GM23338 (cell line): ENCODE results near the gene THRB. TPM values are rescaled to one million over a fixed set of nuclear protein-coding genes. Genes with fewer than 3 reads are reported as not detected.

Experiments used
- ATAC-seq: fragments of 200-7000 bp; cut with Tn5 transposase; 3 replicates; pipeline ENCODE4 v1.9.1; 2020
- DNase-seq: peaks from one replicate; pipeline ENCODE4 v3.0.0-alpha.2; 2015; ENCODE audit warnings: low spot score
- H2AFZ ChIP-seq: fragments of 200-600 bp; sonication (generic); 2 replicates; pipeline ENCODE4 v1.8.0; 2016; ENCODE audit warnings: antibody characterized with exemption, mild to moderate bottlenecking, moderate library complexity
- H3F3A ChIP-seq: fragments of 200-600 bp; sonication (generic); replicated peaks from 2 replicates; pipeline ENCODE4 v1.8.0; 2017; ENCODE audit warnings: antibody characterized with exemption, mixed run types, low read depth
- H3K27ac ChIP-seq: fragments of 200-600 bp; sonication (generic); 2 replicates; pipeline ENCODE4 v1.6.1; 2016; ENCODE audit warnings: low read depth
- H3K27me3 ChIP-seq: fragments of 200-600 bp; sonication (generic); 2 replicates; pipeline ENCODE4 v1.8.0; 2016; ENCODE audit warnings: mild to moderate bottlenecking, mixed run types, moderate library complexity; ENCODE audit not compliant: insufficient read depth
- H3K36me3 ChIP-seq: fragments of 200-600 bp; sonication (generic); 2 replicates; pipeline ENCODE4 v1.8.0; 2016; ENCODE audit warnings: mild to moderate bottlenecking; ENCODE audit not compliant: insufficient read depth
- H3K4me1 ChIP-seq: fragments of 200-600 bp; sonication (generic); 2 replicates; pipeline ENCODE4 v1.8.0; 2016; ENCODE audit warnings: mild to moderate bottlenecking, moderate library complexity; ENCODE audit not compliant: insufficient read depth
- H3K4me2 ChIP-seq: fragments of 200-600 bp; sonication (generic); 2 replicates; pipeline ENCODE4 v1.7.1; 2017; ENCODE audit warnings: mixed run types
- H3K4me3 ChIP-seq: fragments of 200-600 bp; sonication (generic); 2 replicates; pipeline ENCODE4 v1.6.1; 2016; ENCODE audit warnings: mixed run types
- H3K79me2 ChIP-seq: fragments of 200-600 bp; sonication (generic); replicated peaks from 2 replicates; pipeline ENCODE4 v1.8.0; 2017; ENCODE audit warnings: mild to moderate bottlenecking; ENCODE audit not compliant: insufficient read depth
- H3K9me2 ChIP-seq: fragments of 200-600 bp; sonication (generic); 2 replicates; pipeline ENCODE4 v1.8.0; 2017; ENCODE audit not compliant: insufficient read depth
- H4K20me1 ChIP-seq: fragments of 200-600 bp; sonication (generic); replicated peaks from 2 replicates; pipeline ENCODE4 v1.8.0; 2017; ENCODE audit warnings: mild to moderate bottlenecking; ENCODE audit not compliant: insufficient read depth
- H3K27ac Mint-ChIP-seq: 2 replicates; pipeline ENCODE4 v1.8.0; 2020; ENCODE audit warnings: inconsistent platforms, mild to moderate bottlenecking, moderate library complexity, mixed read lengths
- H3K27me3 Mint-ChIP-seq: 3 replicates; pipeline ENCODE4 v1.8.0; 2022; ENCODE audit warnings: low read depth, mild to moderate bottlenecking, moderate library complexity, mixed read lengths, inconsistent platforms; ENCODE audit not compliant: insufficient read depth, poor library complexity
- H3K36me3 Mint-ChIP-seq: 3 replicates; pipeline ENCODE4 v1.8.0; 2021; ENCODE audit warnings: low read depth, mild to moderate bottlenecking, inconsistent platforms, moderate library complexity, mixed read lengths
- H3K4me1 Mint-ChIP-seq: 3 replicates; pipeline ENCODE4 v1.8.0; 2020; ENCODE audit warnings: mild to moderate bottlenecking, inconsistent platforms, mixed read lengths
- H3K4me3 Mint-ChIP-seq: 3 replicates; pipeline ENCODE4 v1.8.0; 2021; ENCODE audit warnings: moderate library complexity, mild to moderate bottlenecking, inconsistent platforms, mixed read lengths
- H3K9me3 Mint-ChIP-seq: 3 replicates; pipeline ENCODE4 v1.8.0; 2020; ENCODE audit warnings: moderate library complexity, mild to moderate bottlenecking, inconsistent platforms, mixed read lengths
- EZH2 ChIP-seq: fragments of 200-600 bp; sonication (generic); IDR thresholded peaks from one replicate; pipeline ENCODE4 v1.8.0; 2017; ENCODE audit warnings: antibody characterized with exemption, mild to moderate bottlenecking, low read depth; ENCODE audit not compliant: unreplicated experiment
- EZH2phosphoT487 ChIP-seq: fragments of 200-600 bp; sonication (generic); IDR thresholded peaks from one replicate; pipeline ENCODE4 v1.8.1; 2018; ENCODE audit warnings: antibody characterized with exemption; ENCODE audit not compliant: unreplicated experiment
- JUNB ChIP-seq: IDR thresholded peaks from one replicate; pipeline ENCODE4 v1.6.1; 2016; ENCODE audit warnings: antibody characterized with exemption; ENCODE audit not compliant: unreplicated experiment
- NANOG ChIP-seq: IDR thresholded peaks from 2 replicates; pipeline ENCODE4 v1.6.1; 2016; ENCODE audit warnings: antibody characterized with exemption, borderline replicate concordance
- POLR2AphosphoS5 ChIP-seq: IDR thresholded peaks from 2 replicates; pipeline ENCODE4 v1.6.1; 2016; ENCODE audit warnings: antibody characterized with exemption, low read depth
- ZNF331 ChIP-seq: fragments of 250-450 bp; sonication (Bioruptor Pico); IDR thresholded peaks from 2 replicates; pipeline ENCODE4 v1.5.0; 2020; ENCODE audit warnings: low read depth, mild to moderate bottlenecking, moderate library complexity
- polyA plus RNA-seq: library from polyadenylated mRNA; unstranded; fragments of >200 nt; fragmentation: Nextera tagmentation; extraction: Ambion mirVana; gene quantifications from 2 replicates; pipeline ENCODE4 v1.2.1, GENCODE V29; 2016
- total RNA-seq: library from RNA; depleted of rRNA; stranded (reverse); fragments of >200 nt; shearing (Covaris generic); gene quantifications from 2 replicates; pipeline ENCODE4 v1.2.3, GENCODE V29; 2014
- TF ChIP-seq, protein P1 (sequence below), 2 experiments: fragments of 200-600 bp in 1 of 2; sonication (generic) in 1 of 2; conservative IDR thresholded peaks; 2 replicates each; pipeline versions ENCODE4 v1.5.1 to v1.6.1; 2016 to 2017; ENCODE audit warnings: antibody characterized with exemption in 2 of 2, low read depth in 2 of 2, mild to moderate bottlenecking in 2 of 2, moderate library complexity in 1 of 2
- TF ChIP-seq, protein P2 (sequence below): IDR thresholded peaks from one replicate; pipeline ENCODE4 v1.6.1; 2018; ENCODE audit warnings: antibody characterized with exemption; ENCODE audit not compliant: unreplicated experiment
- TF ChIP-seq, protein P3 (sequence below): fragments of 250-450 bp; sonication (Bioruptor Pico); IDR thresholded peaks from 2 replicates; pipeline ENCODE4 v1.5.0; 2020; ENCODE audit warnings: mild to moderate bottlenecking, moderate library complexity

Gene THRB
- total and polyA plus RNA-seq, 2 experiments from 2014 or later: 1.7 to 3.2 TPM

DNA sequence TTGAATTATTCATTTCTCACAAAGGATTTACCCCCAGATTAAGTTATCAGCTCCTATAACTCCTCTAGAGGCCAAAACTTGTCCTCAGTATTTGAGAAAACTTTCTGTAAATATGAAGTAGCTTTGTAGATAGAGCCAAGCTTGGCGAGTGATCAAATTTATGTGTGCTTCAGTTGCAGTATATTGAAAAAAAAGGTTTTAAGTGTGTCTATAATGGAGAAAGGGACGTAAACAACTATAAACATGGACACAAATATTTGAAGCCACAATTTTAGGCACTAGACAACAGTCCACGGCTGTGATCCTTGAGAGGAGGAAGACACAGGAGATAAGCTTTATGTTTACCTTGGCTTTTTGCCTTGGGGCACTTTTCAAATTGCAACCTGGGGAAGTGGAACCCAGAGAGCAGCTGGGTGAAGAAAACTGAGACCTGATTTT, 118.7 kb downstream of the THRB start:
- H3K4me1 Mint-ChIP-seq: 0 out of 3 replicates have a peak, but pooled peaks cover 3% of the 10 kb centered on the region
- Histone ChIP-seq H3K4me3 (no peak overlapping the region), H3K79me2 (no peaks in the 10 kb centered on the region), H4K20me1 (no peaks in the 10 kb centered on the region), H2AFZ (no peak overlapping the region), H3K27me3 (no peaks in the 10 kb centered on the region), H3K9me2 (no peaks in the 10 kb centered on the region; the same call in 1 of the 2 replicates), H3K4me2 (no peak overlapping the region), H3K36me3 (no peaks in the 10 kb centered on the region), H3K27ac (no peak overlapping the region), H3K4me1 (no peaks in the 10 kb centered on the region), H3F3A (no peaks in the 10 kb centered on the region)
- TF ChIP-seq, protein P1, sequence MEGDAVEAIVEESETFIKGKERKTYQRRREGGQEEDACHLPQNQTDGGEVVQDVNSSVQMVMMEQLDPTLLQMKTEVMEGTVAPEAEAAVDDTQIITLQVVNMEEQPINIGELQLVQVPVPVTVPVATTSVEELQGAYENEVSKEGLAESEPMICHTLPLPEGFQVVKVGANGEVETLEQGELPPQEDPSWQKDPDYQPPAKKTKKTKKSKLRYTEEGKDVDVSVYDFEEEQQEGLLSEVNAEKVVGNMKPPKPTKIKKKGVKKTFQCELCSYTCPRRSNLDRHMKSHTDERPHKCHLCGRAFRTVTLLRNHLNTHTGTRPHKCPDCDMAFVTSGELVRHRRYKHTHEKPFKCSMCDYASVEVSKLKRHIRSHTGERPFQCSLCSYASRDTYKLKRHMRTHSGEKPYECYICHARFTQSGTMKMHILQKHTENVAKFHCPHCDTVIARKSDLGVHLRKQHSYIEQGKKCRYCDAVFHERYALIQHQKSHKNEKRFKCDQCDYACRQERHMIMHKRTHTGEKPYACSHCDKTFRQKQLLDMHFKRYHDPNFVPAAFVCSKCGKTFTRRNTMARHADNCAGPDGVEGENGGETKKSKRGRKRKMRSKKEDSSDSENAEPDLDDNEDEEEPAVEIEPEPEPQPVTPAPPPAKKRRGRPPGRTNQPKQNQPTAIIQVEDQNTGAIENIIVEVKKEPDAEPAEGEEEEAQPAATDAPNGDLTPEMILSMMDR (conservative IDR thresholded peaks at IDR 0.05; ENCODE audit: low read depth in 2 of 2): no peak
- TF ChIP-seq EZH2phosphoT487 (no peak), JUNB (no peak), ZNF331 (CRISPR knock-in tag) (no peak), POLR2AphosphoS5 (no peak), EZH2 (no peak), NANOG (no peak)
- TF ChIP-seq, protein P2, sequence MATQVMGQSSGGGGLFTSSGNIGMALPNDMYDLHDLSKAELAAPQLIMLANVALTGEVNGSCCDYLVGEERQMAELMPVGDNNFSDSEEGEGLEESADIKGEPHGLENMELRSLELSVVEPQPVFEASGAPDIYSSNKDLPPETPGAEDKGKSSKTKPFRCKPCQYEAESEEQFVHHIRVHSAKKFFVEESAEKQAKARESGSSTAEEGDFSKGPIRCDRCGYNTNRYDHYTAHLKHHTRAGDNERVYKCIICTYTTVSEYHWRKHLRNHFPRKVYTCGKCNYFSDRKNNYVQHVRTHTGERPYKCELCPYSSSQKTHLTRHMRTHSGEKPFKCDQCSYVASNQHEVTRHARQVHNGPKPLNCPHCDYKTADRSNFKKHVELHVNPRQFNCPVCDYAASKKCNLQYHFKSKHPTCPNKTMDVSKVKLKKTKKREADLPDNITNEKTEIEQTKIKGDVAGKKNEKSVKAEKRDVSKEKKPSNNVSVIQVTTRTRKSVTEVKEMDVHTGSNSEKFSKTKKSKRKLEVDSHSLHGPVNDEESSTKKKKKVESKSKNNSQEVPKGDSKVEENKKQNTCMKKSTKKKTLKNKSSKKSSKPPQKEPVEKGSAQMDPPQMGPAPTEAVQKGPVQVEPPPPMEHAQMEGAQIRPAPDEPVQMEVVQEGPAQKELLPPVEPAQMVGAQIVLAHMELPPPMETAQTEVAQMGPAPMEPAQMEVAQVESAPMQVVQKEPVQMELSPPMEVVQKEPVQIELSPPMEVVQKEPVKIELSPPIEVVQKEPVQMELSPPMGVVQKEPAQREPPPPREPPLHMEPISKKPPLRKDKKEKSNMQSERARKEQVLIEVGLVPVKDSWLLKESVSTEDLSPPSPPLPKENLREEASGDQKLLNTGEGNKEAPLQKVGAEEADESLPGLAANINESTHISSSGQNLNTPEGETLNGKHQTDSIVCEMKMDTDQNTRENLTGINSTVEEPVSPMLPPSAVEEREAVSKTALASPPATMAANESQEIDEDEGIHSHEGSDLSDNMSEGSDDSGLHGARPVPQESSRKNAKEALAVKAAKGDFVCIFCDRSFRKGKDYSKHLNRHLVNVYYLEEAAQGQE: no peak
- TF ChIP-seq, protein P3, sequence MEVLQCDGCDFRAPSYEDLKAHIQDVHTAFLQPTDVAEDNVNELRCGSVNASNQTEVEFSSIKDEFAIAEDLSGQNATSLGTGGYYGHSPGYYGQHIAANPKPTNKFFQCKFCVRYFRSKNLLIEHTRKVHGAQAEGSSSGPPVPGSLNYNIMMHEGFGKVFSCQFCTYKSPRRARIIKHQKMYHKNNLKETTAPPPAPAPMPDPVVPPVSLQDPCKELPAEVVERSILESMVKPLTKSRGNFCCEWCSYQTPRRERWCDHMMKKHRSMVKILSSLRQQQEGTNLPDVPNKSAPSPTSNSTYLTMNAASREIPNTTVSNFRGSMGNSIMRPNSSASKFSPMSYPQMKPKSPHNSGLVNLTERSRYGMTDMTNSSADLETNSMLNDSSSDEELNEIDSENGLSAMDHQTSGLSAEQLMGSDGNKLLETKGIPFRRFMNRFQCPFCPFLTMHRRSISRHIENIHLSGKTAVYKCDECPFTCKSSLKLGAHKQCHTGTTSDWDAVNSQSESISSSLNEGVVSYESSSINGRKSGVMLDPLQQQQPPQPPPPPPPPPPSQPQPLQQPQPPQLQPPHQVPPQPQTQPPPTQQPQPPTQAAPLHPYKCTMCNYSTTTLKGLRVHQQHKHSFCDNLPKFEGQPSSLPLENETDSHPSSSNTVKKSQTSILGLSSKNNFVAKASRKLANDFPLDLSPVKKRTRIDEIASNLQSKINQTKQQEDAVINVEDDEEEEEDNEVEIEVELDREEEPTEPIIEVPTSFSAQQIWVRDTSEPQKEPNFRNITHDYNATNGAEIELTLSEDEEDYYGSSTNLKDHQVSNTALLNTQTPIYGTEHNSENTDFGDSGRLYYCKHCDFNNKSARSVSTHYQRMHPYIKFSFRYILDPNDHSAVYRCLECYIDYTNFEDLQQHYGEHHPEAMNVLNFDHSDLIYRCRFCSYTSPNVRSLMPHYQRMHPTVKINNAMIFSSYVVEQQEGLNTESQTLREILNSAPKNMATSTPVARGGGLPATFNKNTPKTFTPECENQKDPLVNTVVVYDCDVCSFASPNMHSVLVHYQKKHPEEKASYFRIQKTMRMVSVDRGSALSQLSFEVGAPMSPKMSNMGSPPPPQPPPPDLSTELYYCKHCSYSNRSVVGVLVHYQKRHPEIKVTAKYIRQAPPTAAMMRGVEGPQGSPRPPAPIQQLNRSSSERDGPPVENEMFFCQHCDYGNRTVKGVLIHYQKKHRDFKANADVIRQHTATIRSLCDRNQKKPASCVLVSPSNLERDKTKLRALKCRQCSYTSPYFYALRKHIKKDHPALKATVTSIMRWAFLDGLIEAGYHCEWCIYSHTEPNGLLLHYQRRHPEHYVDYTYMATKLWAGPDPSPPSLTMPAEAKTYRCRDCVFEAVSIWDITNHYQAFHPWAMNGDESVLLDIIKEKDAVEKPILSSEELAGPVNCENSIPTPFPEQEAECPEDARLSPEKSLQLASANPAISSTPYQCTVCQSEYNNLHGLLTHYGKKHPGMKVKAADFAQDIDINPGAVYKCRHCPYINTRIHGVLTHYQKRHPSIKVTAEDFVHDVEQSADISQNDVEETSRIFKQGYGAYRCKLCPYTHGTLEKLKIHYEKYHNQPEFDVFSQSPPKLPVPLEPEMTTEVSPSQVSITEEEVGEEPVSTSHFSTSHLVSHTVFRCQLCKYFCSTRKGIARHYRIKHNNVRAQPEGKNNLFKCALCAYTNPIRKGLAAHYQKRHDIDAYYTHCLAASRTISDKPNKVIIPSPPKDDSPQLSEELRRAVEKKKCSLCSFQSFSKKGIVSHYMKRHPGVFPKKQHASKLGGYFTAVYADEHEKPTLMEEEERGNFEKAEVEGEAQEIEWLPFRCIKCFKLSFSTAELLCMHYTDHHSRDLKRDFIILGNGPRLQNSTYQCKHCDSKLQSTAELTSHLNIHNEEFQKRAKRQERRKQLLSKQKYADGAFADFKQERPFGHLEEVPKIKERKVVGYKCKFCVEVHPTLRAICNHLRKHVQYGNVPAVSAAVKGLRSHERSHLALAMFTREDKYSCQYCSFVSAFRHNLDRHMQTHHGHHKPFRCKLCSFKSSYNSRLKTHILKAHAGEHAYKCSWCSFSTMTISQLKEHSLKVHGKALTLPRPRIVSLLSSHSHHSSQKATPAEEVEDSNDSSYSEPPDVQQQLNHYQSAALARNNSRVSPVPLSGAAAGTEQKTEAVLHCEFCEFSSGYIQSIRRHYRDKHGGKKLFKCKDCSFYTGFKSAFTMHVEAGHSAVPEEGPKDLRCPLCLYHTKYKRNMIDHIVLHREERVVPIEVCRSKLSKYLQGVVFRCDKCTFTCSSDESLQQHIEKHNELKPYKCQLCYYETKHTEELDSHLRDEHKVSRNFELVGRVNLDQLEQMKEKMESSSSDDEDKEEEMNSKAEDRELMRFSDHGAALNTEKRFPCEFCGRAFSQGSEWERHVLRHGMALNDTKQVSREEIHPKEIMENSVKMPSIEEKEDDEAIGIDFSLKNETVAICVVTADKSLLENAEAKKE (CRISPR knock-in tag): no peak
- H3K4me3 Mint-ChIP-seq: no peak overlapping the region
- DNase-seq (no peak), ATAC-seq (no peak)
- H3K27me3 Mint-ChIP-seq: peaks cover 3% of the 10 kb centered on the region
- no peak overlapping the region for H3K27ac Mint-ChIP-seq
- no peaks in the 10 kb centered on the region for H3K9me3 Mint-ChIP-seq
- no peaks in the 10 kb centered on the region for H3K36me3 Mint-ChIP-seq
